ENCODE data around the gene MYO5A. TPM values are rescaled to one million over a fixed set of nuclear protein-coding genes. Genes with fewer than 3 reads are reported as not detected.

The MYO5A gene
- total RNA-seq, 1 experiment from 2014 or later = 61.1 TPM

DNA sequence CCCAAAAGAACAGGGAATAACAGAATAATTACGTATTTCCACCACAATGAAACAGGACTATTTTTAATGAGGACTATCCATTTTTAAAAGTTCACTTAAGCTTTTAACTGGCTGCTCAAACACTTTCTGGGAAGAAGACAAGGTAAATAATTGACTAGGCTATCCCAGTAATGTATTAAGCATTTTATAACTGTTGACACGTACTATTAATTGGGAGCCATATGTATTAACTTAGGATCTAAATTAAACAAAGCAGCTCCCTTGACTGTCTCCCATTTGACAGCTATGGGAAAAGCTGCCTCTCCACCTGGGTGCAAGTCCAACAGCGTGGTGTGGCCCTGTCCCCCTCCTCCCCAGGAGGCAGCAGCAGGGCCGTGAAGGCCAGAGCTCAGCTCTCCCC is 269.2 kb downstream of the MYO5A start:
- no TSS peak for BruUV-seq (replicated peaks)
- CTCF ChIA-PET = no interaction called here
- no peak for TF ChIP-seq TCF7L2 (IDR thresholded peaks at IDR 0.05; ENCODE audit: low read depth, low read length)
- no peak for TF ChIP-seq SIN3A (IDR thresholded peaks at IDR 0.05; ENCODE audit: borderline replicate concordance, insufficient read depth, low read depth, low read length)

GRCh38 chr15:52258461-52258860 is 270.2 kb downstream of the MYO5A start:
- Histone ChIP-seq H3K27me3 (ENCODE audit: control insufficient read depth, insufficient read depth, low read length) (no peaks in the 10 kb centered on the region), H3K36me3 (ENCODE audit: control insufficient read depth, insufficient read depth, low read length) (no peaks in the 10 kb centered on the region), H3K4me3 (ENCODE audit: low read depth in 2 of 2, low read length in 2 of 2) (no peak overlapping the region), H3K4me1 (ENCODE audit: control insufficient read depth, insufficient read depth, low read length) (peaks cover 7% of the 10 kb centered on the region; the same call in 1 of the 2 replicates), H3K27ac (ENCODE audit: low read length) (no peak overlapping the region), H3K9me3 (ENCODE audit: control insufficient read depth, insufficient read depth, low read depth, low read length) (no peaks in the 10 kb centered on the region)
- ChIA-PET POLR2A (no interaction called here), CTCF (no interaction called here)
- BruUV-seq (replicated peaks) = no TSS peak
- no peak for ATAC-seq
- TF ChIP-seq SIN3A (IDR thresholded peaks at IDR 0.05; ENCODE audit: borderline replicate concordance, insufficient read depth, low read depth, low read length) = no peak
- TF ChIP-seq REST (IDR thresholded peaks at IDR 0.05; ENCODE audit: insufficient read depth in 1 of 2, low read depth in 2 of 2, low read length in 1 of 2) = no peak
- no peak for TF ChIP-seq TCF7L2 (IDR thresholded peaks at IDR 0.05; ENCODE audit: low read depth, low read length)
- TF ChIP-seq POLR2AphosphoS5 (IDR thresholded peaks at IDR 0.05; ENCODE audit: low read depth, low read length) = no peak
- TF ChIP-seq, protein P1, sequence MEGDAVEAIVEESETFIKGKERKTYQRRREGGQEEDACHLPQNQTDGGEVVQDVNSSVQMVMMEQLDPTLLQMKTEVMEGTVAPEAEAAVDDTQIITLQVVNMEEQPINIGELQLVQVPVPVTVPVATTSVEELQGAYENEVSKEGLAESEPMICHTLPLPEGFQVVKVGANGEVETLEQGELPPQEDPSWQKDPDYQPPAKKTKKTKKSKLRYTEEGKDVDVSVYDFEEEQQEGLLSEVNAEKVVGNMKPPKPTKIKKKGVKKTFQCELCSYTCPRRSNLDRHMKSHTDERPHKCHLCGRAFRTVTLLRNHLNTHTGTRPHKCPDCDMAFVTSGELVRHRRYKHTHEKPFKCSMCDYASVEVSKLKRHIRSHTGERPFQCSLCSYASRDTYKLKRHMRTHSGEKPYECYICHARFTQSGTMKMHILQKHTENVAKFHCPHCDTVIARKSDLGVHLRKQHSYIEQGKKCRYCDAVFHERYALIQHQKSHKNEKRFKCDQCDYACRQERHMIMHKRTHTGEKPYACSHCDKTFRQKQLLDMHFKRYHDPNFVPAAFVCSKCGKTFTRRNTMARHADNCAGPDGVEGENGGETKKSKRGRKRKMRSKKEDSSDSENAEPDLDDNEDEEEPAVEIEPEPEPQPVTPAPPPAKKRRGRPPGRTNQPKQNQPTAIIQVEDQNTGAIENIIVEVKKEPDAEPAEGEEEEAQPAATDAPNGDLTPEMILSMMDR (IDR thresholded peaks at IDR 0.05) = no peak
- DNase-seq (ENCODE audit: low read depth, low spot score) = no peak
- intact Hi-C loops (cut with micrococcal nuclease; ENCODE audit: unreplicated experiment) = loop anchor here (10.0 kb wide), 4 partner anchors 76 to 306 kb away; partner anchors contain the start of genes ARPP19 and MYO5A
- in situ Hi-C loops (cut with HindIII; ENCODE audit: low pct_unique_long_range_greater_than_20kb, low sequenced_read_pairs) = no loop called here

More for the DNA sequence above, 269.2 kb downstream of the MYO5A start:
- no peak overlapping the region for H3K27ac ChIP-seq (ENCODE audit: low read length)
- no peaks in the 10 kb centered on the region for H3K9me3 ChIP-seq (ENCODE audit: control insufficient read depth, insufficient read depth, low read depth, low read length)
- no peaks in the 10 kb centered on the region for H3K27me3 ChIP-seq (ENCODE audit: control insufficient read depth, insufficient read depth, low read length)
- DNase-seq (ENCODE audit: low read depth, low spot score) (no peak), ATAC-seq (no peak)
- intact Hi-C loops (cut with micrococcal nuclease; ENCODE audit: unreplicated experiment) (loop anchor here (10.0 kb wide), 4 partner anchors 75 to 305 kb away; partner anchors contain the start of genes ARPP19 and MYO5A), in situ Hi-C loops (cut with HindIII; ENCODE audit: low pct_unique_long_range_greater_than_20kb, low sequenced_read_pairs) (no loop called here)
- POLR2A ChIA-PET = no interaction called here
- H3K36me3 ChIP-seq (ENCODE audit: control insufficient read depth, insufficient read depth, low read length) = no peaks in the 10 kb centered on the region
- H3K4me3 ChIP-seq (ENCODE audit: low read depth in 2 of 2, low read length in 2 of 2) = no peak overlapping the region
- peaks cover 7% of the 10 kb centered on the region; the same call in 1 of the 2 replicates for H3K4me1 ChIP-seq (ENCODE audit: control insufficient read depth, insufficient read depth, low read length)

GRCh38 chr15:52257734-52258062 is 271.0 kb downstream of the MYO5A start:
- POLR2A ChIA-PET = interaction anchor here (0.6 kb wide), 1 partner anchor 78 kb away, joined by 3 read pairs; no protein-coding TSS in a partner anchor
- no peaks in the 10 kb centered on the region for H3K27me3 ChIP-seq (ENCODE audit: control insufficient read depth, insufficient read depth, low read length)
- TF ChIP-seq REST (IDR thresholded peaks at IDR 0.05; ENCODE audit: insufficient read depth in 1 of 2, low read depth in 2 of 2, low read length in 1 of 2) = no peak
- no peak for TF ChIP-seq TCF7L2 (IDR thresholded peaks at IDR 0.05; ENCODE audit: low read depth, low read length)
- TF ChIP-seq POLR2AphosphoS5 (IDR thresholded peaks at IDR 0.05; ENCODE audit: low read depth, low read length) = no peak
- no peak for TF ChIP-seq SIN3A (IDR thresholded peaks at IDR 0.05; ENCODE audit: borderline replicate concordance, insufficient read depth, low read depth, low read length)
- TF ChIP-seq, protein P1 (IDR thresholded peaks at IDR 0.05) = no peak
- no TSS peak for BruUV-seq (replicated peaks)
- no peak overlapping the region for H3K27ac ChIP-seq (ENCODE audit: low read length)
- no peak for ATAC-seq
- in situ Hi-C loops (cut with HindIII; ENCODE audit: low pct_unique_long_range_greater_than_20kb, low sequenced_read_pairs) = no loop called here
- H3K36me3 ChIP-seq (ENCODE audit: control insufficient read depth, insufficient read depth, low read length) = no peaks in the 10 kb centered on the region
- intact Hi-C loops (cut with micrococcal nuclease; ENCODE audit: unreplicated experiment) = loop anchor here (10.0 kb wide), 4 partner anchors 77 to 307 kb away; partner anchors contain the start of genes ARPP19 and MYO5A
- DNase-seq (ENCODE audit: low read depth, low spot score) = no peak
- peaks cover 14% of the 10 kb centered on the region for H3K4me1 ChIP-seq (ENCODE audit: control insufficient read depth, insufficient read depth, low read length)
- H3K4me3 ChIP-seq (ENCODE audit: low read depth in 2 of 2, low read length in 2 of 2) = no peak overlapping the region
- no peaks in the 10 kb centered on the region for H3K9me3 ChIP-seq (ENCODE audit: control insufficient read depth, insufficient read depth, low read depth, low read length)
- CTCF ChIA-PET = interaction anchor here (1.0 kb wide), 1 partner anchor 52 kb away, joined by 3 read pairs; no protein-coding TSS in a partner anchor
